HG03575 (cell line): ENCODE measurements around the gene CHCHD6.

Source experiments
- ATAC-seq: cut with Tn5 transposase; IDR thresholded peaks from one replicate; pipeline ENCODE4 v1.9.1; 2021; ENCODE audit not compliant: unreplicated experiment, insufficient number of reproducible peaks, low FRiP score; ENCODE audit errors: extremely low read depth

The CHCHD6 gene

DNA sequence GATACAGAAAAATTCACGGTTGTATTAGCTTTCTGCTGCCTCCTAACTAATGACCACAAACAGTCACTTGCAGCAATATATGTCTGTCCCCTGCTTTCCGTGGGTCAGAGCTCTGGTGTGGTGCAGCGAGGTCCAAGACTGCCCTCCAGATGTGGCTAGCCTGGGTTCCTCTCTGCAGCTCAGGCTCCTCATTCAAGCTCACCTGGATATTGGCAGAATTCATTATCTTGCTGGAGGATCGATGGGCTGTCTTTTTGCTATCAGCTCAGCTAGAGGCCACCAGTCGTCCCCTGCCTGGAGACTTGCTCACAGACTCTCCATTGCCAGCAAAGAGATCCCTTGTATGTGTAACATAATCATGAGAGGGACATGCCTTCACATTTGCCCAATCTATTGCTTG lies 266.1 kb downstream of the CHCHD6 start:
- no peak for ATAC-seq

DNA sequence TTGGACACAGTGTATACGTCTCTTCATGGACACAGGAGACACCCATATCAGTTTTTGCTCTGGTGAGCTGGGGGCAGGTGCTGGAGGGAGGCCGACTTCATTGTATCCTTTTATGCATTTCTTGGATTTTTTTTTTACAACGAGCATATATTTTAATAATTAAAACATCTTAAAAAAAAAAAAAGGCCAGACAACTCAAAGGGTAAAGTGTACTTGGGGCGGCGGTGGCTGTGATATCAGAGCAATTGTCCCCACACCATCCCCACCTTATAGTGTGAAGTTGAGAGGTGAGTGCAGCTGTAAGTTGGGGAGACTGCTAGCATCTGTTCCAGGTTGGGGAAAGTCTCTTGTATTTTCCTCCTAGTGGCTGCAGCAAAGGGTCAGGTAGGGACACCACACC lies 266.9 kb downstream of the CHCHD6 start:
- no peak for ATAC-seq

DNA sequence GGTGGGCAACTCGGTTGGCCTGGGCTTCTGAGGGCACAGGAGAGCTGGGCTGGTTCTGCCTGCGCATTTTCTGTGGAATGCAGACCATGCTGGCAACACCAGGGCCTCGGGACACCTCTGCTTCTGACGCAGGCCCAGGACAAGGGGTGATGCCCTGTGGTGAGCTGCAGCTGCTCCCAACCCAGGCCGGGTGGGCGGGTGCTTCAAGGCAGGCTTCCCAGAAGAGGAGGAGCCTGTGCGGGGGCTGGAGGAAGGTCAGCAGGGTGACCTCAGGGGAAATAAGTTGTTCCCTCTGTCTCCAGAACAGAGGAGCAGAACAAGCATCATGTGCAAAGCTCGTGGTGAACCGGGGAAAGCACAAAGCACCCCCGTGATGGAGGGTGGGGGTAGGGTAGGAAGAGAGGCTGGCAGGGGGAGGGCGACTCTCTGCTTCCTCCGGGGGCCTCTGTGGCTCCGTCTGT lies 267.9 kb downstream of the CHCHD6 start:
- ATAC-seq = no peak

DNA sequence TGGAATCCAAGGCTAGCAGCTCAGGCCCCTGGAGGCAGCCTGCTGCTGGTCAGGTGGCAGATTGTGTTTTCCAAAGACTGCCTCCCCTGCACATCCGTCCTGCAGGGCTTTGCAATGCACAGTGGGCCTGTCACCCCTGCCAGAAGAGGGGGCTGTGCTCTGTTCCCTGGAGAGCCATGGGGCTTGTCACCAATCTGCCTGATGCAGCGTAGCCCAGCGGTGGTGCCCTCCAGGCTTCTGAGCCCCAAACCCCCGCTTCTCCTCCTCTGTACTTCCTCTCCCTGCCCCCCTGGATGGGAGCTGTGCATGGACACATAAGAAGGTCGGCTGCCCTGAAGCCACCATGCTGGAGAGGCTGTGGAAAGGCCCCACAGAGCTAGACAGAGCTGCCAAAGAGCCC lies 268.8 kb downstream of the CHCHD6 start:
- no peak for ATAC-seq

- ATAC-seq = no peak
These were observed 269.8 kb downstream of the CHCHD6 start for GRCh38 chr3:126973814-126974213.

- no peak for ATAC-seq
These were observed 270.7 kb downstream of the CHCHD6 start for GRCh38 chr3:126974756-126975155.

DNA sequence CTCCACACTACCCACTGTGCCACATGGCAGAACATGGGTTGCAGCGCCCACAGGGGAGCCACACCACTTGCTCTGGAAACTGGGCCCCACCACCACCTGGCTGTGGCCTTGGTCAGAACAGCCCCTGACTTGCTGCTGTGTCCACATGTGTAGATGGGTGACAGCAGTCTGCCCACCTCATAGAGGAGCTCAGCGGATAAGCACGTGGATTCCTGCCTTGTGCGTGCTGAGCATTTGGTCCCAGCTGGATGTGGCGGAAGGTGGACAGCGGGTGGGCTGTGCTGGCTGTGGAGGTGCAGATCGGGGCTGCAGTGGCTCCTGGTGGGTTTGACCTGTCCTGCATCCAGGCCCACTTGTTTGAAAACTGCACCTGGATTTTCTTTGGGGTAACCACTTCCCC lies 272.9 kb downstream of the CHCHD6 start:
- no peak for ATAC-seq

DNA sequence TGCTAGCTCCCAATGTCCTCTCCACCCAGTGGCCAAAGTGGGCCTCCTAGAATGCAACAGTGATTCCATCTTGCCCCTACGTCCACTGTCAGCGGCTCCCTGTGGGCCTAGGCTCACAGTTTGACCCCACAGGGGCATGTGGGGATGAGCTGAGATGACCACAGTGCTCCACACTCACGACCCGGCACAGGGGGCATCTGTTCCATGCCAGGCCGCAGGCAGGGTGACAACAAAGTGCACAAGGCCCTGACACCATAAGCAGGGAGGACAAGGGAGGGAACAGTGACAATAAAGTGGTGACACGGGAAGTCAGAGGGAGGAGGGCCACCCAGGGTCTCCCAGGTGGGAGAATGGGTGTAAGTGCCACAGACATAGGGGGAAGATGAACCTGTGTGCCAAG lies 273.8 kb downstream of the CHCHD6 start:
- no peak for ATAC-seq

GRCh38 chr3:126978291-126978690 lies 274.3 kb downstream of the CHCHD6 start:
- ATAC-seq = no peak

DNA sequence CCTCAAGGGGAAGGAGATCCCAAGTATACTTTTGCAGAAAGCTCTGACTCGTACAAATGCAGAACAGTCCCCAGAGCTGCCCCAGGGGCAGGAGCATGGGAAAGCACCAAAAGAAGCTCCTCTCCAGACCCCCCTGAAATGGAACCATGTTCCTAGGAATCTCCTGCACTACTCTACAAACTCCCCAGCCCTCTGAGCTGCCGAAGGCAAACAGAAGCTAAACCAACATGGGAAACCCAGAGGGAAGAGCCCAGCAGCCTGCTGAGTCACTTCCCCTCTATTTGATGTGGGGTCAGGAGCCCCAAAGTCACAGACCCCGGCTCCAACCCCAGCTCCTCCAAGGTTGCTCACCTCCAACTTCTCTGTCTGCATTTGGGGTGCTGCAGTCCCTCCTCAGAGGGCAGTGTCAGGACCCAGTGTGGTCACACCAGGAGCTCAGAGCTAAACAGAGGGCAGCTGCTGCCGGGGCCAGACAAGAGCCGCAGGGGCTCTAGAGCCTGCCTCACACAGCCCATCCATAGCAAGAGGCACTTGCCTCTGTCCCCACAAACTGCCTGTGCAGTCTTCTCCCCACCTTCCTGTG lies 275.1 kb downstream of the CHCHD6 start:
- ATAC-seq = no peak

DNA sequence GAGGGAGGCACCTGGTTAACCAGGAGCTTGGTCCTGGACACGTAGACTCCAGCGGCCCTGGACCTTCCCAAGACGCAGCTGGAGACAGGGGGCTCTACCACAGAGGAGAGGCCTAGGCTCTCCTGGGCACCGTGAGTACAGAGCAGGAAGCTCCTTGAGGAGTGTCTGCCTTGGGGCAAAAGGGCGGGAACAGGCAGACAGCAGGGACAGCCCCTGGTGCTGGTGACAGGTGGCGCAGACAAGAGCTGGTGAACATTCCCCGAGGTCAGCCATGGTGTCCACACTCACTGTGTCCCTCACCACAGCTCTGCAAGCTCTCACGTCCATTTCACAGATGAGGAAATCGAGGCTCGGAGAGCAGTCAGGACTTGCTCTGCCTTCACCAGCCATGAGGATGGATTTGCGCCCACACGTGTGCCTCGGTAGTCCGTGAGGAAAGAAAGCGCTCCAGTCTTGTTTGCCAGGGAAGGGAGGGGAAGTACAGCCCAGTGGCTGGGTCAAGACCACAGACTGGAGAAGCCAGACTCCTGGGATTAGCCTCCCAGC lies 276.3 kb downstream of the CHCHD6 start:
- no peak for ATAC-seq

- ATAC-seq = no peak
These were observed 278.1 kb downstream of the CHCHD6 start for GRCh38 chr3:126982126-126982470.

DNA sequence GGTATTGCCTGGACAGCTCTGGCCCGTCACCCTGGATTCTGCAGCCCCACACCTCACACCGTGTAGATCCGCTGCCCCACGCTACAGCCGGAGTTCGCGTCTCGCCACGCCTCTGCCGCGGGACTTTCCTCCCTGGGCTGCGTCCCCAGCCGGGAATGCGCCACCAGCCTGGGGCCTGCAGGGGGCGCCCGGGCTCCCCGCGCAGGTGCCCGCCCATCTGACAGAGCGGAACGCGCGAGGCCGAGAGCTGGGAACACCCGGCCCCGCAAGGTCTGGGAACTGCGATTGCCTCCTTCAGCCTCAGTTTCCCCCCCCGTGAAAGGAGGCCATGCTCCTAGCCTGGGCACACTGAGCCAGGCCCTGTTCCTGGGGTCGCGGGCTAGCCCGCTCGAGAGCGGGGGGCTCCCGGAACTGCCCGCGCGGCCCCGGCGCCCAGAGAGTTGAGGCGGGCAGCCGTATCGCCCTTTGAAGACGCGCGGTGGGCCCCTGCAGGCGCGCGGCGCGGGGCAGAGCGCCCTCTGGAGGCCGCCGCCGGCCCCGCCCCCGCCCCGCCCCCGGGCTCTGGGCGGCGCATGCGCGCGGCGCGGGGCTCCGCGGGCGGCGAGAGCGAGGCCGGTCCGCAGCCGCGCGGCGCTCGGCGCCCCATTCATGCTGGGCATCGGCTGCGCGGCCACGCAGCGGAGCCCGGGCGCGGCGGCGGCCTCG lies 278.6 kb downstream of the CHCHD6 start, which contains the start of gene PLXNA1:
Gene PLXNA1 (plus strand): TSS at position 645 of the 705 bp plus-strand sequence. CDS start 5,479 bp downstream, outside the sequence.
- no peak for ATAC-seq

DNA sequence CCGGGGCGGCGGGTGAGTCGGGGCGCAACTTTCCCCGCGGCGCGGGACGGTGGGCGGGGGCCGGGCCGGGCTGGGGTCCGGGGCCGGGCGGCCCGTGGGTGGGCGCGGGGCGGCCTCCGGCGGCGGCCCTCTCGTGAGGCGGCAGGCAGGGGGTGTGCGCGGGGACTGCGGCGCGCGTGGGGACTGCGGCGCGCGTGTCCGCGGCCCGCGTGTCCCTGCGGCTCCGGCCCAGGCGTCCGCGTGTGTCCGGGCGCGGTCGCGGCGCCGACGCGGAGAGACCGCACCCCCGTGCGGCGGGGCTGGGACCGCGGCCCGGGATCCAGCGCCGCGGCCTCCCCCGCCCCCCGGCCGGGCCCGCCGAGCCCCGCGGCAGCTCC lies 279.2 kb downstream of the CHCHD6 start:
- no peak for ATAC-seq

DNA sequence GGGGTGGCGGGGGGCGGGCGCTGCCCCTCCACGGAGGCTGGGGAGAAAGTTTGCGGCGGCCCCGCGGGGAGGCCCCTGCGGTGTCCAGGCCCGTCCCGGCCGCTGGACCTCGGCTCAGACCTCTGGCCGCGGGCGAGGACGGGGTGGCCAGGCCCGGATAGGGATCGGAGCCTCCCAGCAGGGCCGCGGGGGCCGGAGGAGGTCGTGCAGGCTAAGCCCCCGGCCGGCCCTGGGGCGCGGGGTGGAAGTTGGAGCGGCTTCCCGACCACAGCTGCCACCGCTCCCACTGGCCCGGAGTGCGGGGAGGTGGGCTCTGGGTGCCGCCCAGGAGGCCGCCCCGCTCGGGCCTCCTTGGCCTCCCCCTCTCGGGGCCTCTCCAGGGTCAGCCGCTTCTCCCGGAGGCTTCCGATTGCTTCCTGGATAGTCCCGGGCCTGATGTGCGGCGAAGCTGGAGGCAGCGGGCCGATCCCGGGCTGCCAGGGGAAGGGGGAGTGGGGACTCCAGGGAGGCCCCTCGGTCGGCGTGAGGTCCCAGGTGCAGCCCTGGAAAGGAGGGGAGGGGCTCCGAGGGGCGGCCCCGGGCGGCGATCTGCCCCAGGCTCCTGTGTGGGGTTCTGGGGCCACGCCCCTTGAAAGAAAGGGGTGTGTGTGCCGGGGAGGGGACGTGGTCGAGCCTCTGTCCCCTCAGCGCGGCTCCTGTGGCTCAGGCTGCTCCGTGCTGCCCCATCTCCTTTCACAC lies 279.8 kb downstream of the CHCHD6 start:
- ATAC-seq = no peak

DNA sequence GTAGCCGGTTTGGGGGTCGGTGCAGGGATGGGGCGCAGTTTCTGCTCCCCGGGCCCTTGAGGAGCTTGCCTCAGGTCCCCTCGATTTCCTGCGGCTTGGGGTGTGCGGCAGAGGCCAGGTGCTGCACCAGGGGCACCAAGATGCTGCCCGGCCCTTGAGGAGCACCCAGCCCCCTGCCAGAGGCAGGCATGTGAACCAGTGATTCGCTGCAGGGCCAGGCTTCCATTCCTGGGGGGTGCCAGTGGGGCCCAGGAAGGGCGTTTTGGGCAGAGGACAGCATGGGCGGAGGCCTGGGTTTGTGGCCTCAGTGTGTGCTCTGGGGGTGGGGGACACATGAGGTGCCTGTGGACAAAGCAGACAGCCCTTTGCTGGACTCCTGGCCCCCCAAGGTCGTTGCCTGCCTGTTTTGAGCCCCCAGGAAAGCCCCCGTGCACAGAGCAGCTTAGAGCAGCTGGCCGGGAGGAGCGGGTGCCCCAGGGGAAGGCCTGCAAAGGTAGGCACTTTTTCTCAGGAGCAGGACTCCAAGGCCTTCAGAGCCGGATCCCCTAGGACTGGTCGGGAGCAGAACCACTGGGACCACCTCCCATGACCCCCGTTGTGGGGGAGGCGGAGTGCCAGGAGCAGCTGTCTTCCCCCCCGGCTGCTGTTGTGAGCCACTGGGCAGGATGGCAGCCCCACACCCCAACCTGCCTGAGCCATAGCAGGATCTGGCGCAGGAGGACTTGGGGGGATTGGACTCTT lies 280.5 kb downstream of the CHCHD6 start:
- no peak for ATAC-seq

- ATAC-seq = no peak
These were observed 281.3 kb downstream of the CHCHD6 start for GRCh38 chr3:126985132-126985985.

DNA sequence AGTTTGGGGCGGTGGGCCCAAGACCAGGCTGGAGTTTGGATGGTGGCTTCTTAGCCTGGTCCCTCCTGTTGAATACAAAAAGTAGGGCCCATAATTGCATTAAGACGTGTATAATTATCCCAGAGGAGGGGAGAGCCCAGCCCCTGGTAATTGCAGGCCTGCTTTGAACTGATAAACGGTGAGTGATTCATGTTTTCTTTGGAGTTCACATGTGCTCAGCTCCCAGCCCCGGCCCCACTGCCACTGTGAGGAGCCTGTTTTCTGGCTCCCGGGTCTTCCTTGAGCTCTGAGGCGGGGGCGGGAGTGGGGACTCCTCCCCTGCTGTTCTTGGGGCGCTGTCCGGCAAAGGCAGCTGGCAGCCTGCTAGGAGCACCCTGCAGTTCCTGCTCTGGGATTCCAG lies 282.0 kb downstream of the CHCHD6 start:
- no peak for ATAC-seq
